ENCODE results near the gene MSL3B.

MSL3B gene

DNA sequence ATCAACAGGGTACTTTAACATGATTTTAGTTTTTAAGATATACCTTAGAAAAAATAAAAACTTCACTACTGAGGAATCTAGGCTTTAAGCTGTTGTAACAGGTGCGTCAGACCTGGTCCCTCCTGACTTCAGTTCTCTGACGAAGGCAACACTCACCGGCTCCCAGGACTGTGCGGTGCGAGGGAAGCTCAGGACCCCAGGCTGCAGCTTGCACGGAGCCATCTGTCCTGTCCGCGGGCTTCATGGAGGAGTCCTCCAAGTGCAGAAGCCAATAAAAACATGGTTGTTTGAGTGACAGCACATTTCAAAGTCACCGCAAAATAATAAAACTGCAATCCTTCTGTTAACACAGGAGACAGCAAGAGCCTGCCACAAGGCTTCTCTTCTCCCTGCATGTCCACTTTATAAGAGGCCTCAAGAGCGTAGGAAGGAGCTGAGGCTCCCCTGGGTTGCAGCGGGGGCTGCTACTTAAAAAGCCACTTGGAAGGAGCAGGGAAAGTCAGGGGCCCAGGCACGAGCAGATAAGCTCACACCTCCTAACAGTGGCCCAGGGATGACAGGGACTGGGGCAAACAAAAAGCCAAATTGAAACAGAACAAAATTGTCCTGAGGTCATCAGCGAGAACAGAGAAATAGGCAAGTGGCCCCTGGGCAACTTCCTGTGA is 18.4 kb downstream of the MSL3B start:
- H2AFZ ChIP-seq (ENCODE audit: low read depth), result no peak overlapping the region
- H3K4me2 ChIP-seq, result no peak overlapping the region
- no peak overlapping the region for H3K27ac ChIP-seq
- H3K27me3 ChIP-seq (ENCODE audit: insufficient read depth, low read depth), result no peaks in the 10 kb centered on the region
- TF ChIP-seq, protein P1, sequence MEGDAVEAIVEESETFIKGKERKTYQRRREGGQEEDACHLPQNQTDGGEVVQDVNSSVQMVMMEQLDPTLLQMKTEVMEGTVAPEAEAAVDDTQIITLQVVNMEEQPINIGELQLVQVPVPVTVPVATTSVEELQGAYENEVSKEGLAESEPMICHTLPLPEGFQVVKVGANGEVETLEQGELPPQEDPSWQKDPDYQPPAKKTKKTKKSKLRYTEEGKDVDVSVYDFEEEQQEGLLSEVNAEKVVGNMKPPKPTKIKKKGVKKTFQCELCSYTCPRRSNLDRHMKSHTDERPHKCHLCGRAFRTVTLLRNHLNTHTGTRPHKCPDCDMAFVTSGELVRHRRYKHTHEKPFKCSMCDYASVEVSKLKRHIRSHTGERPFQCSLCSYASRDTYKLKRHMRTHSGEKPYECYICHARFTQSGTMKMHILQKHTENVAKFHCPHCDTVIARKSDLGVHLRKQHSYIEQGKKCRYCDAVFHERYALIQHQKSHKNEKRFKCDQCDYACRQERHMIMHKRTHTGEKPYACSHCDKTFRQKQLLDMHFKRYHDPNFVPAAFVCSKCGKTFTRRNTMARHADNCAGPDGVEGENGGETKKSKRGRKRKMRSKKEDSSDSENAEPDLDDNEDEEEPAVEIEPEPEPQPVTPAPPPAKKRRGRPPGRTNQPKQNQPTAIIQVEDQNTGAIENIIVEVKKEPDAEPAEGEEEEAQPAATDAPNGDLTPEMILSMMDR (conservative IDR thresholded peaks at IDR 0.05; ENCODE audit: low read depth, low read length), result no peak
- H4K20me1 ChIP-seq (ENCODE audit: insufficient read depth), result no peaks in the 10 kb centered on the region; the same call in 1 of the 2 replicates
- peaks cover 71% of the 10 kb centered on the region for H3K79me2 ChIP-seq (ENCODE audit: insufficient read depth, low read depth)
- no peak overlapping the region for H3K4me3 ChIP-seq (IDR thresholded peaks at IDR 0.05; ENCODE audit: insufficient read depth, low read depth, low read length)
- H3K4me1 ChIP-seq (ENCODE audit: low read depth, poor library complexity, severe bottlenecking), result peaks cover 19% of the 10 kb centered on the region
- peaks cover 28% of the 10 kb centered on the region; the same call in 1 of the 2 replicates for H3K36me3 ChIP-seq (ENCODE audit: insufficient read depth)
- no peak overlapping the region for H3K9ac ChIP-seq

DNA sequence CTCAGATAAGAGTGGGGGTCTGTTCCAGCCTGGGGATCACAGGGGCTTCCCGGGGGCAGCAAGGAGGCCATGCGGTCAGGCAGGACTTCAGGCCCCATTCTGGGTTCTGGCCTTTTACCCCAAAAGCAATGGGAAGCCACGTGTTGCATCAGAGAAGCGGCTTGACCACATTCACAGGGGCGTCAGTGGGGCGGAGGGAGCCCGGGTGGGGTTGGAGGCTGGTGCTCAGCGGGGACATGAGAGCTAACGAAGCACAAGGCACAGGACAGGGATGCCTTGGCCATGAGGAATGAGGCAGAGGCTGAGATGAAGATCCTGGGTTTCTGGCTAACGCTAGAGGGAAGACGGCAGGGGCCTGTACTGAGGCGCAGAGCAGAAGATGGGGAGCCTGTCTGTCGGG is 19.9 kb downstream of the MSL3B start:
- peaks cover 32% of the 10 kb centered on the region; the same call in 1 of the 2 replicates for H3K36me3 ChIP-seq (ENCODE audit: insufficient read depth)
- H3K27me3 ChIP-seq (ENCODE audit: insufficient read depth, low read depth), result no peaks in the 10 kb centered on the region
- TF ChIP-seq, protein P1 (conservative IDR thresholded peaks at IDR 0.05; ENCODE audit: low read depth, low read length), result no peak
- H4K20me1 ChIP-seq (ENCODE audit: insufficient read depth), result no peaks in the 10 kb centered on the region; the same call in 1 of the 2 replicates
- no peak overlapping the region for H3K4me3 ChIP-seq (IDR thresholded peaks at IDR 0.05; ENCODE audit: insufficient read depth, low read depth, low read length)
- H3K4me2 ChIP-seq, result no peak overlapping the region
- no peak overlapping the region for H3K9ac ChIP-seq
- H2AFZ ChIP-seq (ENCODE audit: low read depth), result no peak overlapping the region
- H3K79me2 ChIP-seq (ENCODE audit: insufficient read depth, low read depth), result peaks cover 60% of the 10 kb centered on the region
- no peak overlapping the region for H3K27ac ChIP-seq
- H3K4me1 ChIP-seq (ENCODE audit: low read depth, poor library complexity, severe bottlenecking), result peaks cover 19% of the 10 kb centered on the region

DNA sequence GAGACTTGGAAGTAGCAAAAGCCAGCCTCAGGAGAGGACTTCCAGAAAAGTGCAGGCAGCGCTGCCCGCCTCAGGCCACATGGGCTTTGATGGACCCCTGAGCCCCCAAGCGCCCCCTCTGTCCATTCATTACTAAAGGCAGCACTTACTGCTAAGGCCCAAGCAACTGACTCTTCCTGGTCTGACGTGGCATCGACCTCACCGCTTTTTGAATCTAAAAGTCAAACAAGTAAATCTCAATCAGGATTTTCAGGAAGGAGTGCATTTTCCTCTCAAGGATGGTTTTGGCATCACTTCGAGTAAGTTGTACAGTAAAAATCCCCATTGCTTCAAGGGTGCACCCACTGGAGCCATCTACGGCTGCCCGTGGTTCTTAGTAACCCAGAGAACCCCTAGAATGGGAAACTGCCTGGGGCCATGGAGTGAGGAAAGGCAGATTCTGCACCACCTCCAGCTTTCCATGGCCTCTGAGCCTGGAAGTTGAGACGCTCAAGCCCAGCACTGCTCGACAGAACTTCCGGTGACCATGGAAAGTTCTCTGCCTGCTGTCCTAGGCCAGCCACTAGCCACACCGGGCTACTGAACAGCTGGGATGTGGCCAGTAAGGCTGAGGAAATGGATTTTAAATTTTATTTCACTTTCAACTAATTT is 20.8 kb downstream of the MSL3B start:
- Histone ChIP-seq H4K20me1 (ENCODE audit: insufficient read depth) (no peaks in the 10 kb centered on the region), H3K9ac (no peak overlapping the region), H3K27me3 (ENCODE audit: insufficient read depth, low read depth) (no peaks in the 10 kb centered on the region), H2AFZ (ENCODE audit: low read depth) (no peak overlapping the region), H3K4me3 (IDR thresholded peaks at IDR 0.05; ENCODE audit: insufficient read depth, low read depth, low read length) (no peak overlapping the region), H3K4me2 (no peak overlapping the region), H3K27ac (no peak overlapping the region), H3K36me3 (ENCODE audit: insufficient read depth) (peaks cover 32% of the 10 kb centered on the region; the same call in 1 of the 2 replicates), H3K79me2 (ENCODE audit: insufficient read depth, low read depth) (peaks cover 55% of the 10 kb centered on the region), H3K4me1 (ENCODE audit: low read depth, poor library complexity, severe bottlenecking) (peaks cover 10% of the 10 kb centered on the region)
- TF ChIP-seq, protein P1 (conservative IDR thresholded peaks at IDR 0.05; ENCODE audit: low read depth, low read length), result no peak

DNA sequence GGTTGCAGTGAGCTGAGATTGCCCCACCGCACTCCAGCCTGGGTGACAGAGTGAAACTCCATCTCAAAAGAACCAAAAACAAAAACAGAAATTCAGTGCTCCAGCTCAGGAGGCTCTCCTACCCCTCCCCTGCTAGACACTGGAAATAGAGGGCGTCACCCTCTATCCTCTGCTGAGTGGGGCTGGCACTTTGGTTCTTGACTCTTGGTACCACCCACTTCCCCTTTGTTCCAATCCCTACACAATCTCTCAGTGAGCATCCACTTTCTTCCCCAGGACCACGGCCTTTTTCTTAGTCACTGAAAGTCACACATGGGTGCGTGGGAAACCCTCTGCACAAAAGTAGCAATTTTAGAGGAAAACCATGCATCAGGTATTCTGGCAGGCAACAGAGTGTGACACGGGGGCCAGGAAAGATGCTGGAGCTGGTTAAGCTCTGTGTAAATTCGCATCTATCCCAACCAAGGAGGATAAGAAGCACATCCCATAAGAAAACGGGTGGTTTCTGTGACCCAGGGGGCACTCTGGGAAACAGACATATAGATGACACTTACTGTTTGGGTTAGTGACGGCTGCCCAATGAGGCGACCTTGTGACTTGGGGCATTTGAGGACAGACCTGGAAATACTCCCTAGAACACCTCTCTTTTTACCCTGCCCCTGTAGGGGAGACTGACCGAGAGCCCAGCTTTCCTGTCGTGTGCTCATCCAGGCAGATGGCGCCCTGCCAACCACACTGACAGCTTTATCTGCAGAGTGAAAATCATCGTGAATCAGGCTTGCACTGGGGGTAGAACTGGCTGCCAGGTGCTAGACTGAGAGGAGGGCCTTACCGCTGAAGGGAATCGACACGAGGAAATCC is 21.6 kb downstream of the MSL3B start:
- Histone ChIP-seq H3K79me2 (ENCODE audit: insufficient read depth, low read depth) (peaks cover 54% of the 10 kb centered on the region), H4K20me1 (ENCODE audit: insufficient read depth) (no peaks in the 10 kb centered on the region), H2AFZ (ENCODE audit: low read depth) (no peak overlapping the region), H3K4me2 (no peak overlapping the region), H3K9ac (no peak overlapping the region), H3K4me3 (IDR thresholded peaks at IDR 0.05; ENCODE audit: insufficient read depth, low read depth, low read length) (no peak overlapping the region), H3K4me1 (ENCODE audit: low read depth, poor library complexity, severe bottlenecking) (peaks cover 2% of the 10 kb centered on the region), H3K27ac (no peak overlapping the region), H3K36me3 (ENCODE audit: insufficient read depth) (peaks cover 32% of the 10 kb centered on the region; the same call in 1 of the 2 replicates), H3K27me3 (ENCODE audit: insufficient read depth, low read depth) (no peaks in the 10 kb centered on the region)
- TF ChIP-seq, protein P1 (conservative IDR thresholded peaks at IDR 0.05; ENCODE audit: low read depth, low read length), result no peak
